ENCODE measurements around the gene TMEM212.

DNA sequence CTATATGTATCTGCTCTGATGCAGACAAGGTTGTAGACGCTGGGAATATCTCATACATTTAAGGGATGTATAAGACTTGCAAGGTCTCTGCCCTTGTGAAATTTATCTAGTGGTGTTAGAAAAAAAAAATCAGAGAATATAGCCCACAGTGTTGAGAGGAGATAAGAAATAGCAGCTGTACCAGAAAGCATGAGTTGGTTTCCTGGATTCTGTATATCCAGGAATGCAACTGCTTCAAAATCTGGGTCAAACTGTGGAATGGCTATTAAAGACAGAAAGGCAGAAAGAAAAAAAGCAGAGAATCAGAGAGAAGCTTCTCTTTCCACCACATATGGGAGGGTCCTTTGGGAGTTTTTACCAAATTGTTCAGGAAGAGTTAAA, 1.5 kb upstream of the TMEM212 start:
- TF ChIP-seq, protein P1, sequence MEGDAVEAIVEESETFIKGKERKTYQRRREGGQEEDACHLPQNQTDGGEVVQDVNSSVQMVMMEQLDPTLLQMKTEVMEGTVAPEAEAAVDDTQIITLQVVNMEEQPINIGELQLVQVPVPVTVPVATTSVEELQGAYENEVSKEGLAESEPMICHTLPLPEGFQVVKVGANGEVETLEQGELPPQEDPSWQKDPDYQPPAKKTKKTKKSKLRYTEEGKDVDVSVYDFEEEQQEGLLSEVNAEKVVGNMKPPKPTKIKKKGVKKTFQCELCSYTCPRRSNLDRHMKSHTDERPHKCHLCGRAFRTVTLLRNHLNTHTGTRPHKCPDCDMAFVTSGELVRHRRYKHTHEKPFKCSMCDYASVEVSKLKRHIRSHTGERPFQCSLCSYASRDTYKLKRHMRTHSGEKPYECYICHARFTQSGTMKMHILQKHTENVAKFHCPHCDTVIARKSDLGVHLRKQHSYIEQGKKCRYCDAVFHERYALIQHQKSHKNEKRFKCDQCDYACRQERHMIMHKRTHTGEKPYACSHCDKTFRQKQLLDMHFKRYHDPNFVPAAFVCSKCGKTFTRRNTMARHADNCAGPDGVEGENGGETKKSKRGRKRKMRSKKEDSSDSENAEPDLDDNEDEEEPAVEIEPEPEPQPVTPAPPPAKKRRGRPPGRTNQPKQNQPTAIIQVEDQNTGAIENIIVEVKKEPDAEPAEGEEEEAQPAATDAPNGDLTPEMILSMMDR (IDR thresholded peaks at IDR 0.05), result no peak
- TF ChIP-seq POLR2A (IDR thresholded peaks at IDR 0.05), result no peak

All from adrenal gland (tissue), 5 donors.